ACHN (cell line): ENCODE data around the gene MSRB3.

Experiments
- DNase-seq: peaks from one replicate; pipeline ENCODE4 v3.0.0-alpha.2; 2015
- in situ Hi-C: cut with HindIII; loops from 2 replicates; pipeline ENCODE4 v1.10.0; 2017; ENCODE audit warnings: low sequenced_read_pairs, low pct_ligation_motif_present, low pct_unique_long_range_greater_than_20kb

MSRB3 gene

GRCh38 chr12:65343801-65344200 is 65.3 kb downstream of the MSRB3 start:
- in situ Hi-C loops: no loop called here
- DNase-seq: no peak

GRCh38 chr12:65355461-65355860 is 77.0 kb downstream of the MSRB3 start:
- in situ Hi-C loops: no loop called here
- no peak for DNase-seq

GRCh38 chr12:65362234-65363031 is 84.0 kb downstream of the MSRB3 start:
- no peak for DNase-seq
- in situ Hi-C loops: no loop called here

GRCh38 chr12:65364046-65364445 is 85.6 kb downstream of the MSRB3 start:
- no peak for DNase-seq
- in situ Hi-C loops: no loop called here

GRCh38 chr12:65367396-65367795 is 88.9 kb downstream of the MSRB3 start:
- no peak for DNase-seq
- in situ Hi-C loops: no loop called here

- no peak for DNase-seq
- in situ Hi-C loops: no loop called here
These were observed 89.6 kb downstream of the MSRB3 start for GRCh38 chr12:65368055-65368454.

GRCh38 chr12:65372574-65372973 is 94.1 kb downstream of the MSRB3 start:
- DNase-seq: no peak
- in situ Hi-C loops: no loop called here

GRCh38 chr12:65384240-65384639 is 105.8 kb downstream of the MSRB3 start:
- in situ Hi-C loops: no loop called here
- no peak for DNase-seq

GRCh38 chr12:65387396-65387795 is 108.9 kb downstream of the MSRB3 start:
- DNase-seq: no peak
- in situ Hi-C loops: no loop called here

DNA sequence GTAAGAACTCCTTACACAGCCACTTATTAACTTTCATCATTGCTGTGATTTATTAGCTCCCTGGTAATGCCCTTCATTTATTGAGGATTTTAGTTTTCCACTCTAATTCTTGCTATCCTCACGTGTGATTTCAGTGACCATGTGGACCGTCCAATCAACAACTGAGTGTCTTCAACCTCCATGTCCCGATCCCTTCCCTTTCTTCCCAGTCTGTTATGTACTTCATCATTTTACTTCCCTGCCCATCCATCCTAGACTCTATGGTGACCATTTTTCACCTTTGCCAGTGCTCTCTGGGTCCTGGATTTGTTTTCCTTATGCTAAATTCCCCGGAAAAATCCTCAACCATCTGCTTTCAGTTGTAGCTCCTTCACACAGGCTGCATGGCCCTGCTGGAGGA is 111.0 kb downstream of the MSRB3 start:
- in situ Hi-C loops: no loop called here
- DNase-seq: no peak

DNA sequence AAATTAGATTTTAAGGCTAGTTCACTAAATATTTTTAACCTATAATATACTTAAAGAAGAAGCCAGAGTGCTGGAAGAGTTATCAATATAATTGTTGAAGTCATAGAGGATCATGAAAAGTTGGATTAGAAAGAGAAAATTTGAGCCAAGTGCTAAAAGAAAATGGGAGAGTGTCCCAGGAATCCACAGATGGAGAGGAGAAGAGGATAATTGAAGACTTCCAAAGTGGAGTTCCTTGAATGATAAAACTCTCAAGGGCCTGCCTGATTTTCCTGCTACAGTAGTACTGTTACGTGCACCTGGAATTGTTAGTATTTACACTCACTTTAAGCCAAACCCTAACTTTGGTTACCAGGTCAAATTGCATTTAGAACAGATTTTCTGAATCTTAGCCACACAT is 113.2 kb downstream of the MSRB3 start:
- no peak for DNase-seq
- in situ Hi-C loops: no loop called here

DNA sequence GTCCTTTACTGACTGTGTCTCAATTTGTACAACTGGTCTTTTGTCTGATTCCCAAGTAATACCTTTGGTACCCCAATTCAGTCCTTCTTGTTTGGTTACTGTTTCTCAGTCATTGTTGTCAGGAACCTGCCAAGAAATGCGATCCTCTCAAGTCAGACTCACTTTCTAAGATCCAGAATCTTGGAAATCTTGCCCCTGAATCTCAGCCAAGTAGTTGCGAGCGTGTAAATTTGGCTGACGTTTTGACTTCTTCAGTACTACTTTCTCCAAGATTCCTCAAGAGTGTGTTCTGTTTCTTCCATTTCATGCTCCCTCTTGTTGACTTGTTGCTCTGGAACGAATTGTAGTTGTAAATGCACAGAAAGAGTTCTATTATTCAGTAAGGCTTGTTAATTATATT is 114.0 kb downstream of the MSRB3 start:
- in situ Hi-C loops: no loop called here
- DNase-seq: no peak

- DNase-seq: no peak
- in situ Hi-C loops: no loop called here
These were observed 124.7 kb downstream of the MSRB3 start for GRCh38 chr12:65403188-65403587.

- in situ Hi-C loops: no loop called here
- no peak for DNase-seq
These were observed 129.1 kb downstream of the MSRB3 start for GRCh38 chr12:65407388-65408149.

DNA sequence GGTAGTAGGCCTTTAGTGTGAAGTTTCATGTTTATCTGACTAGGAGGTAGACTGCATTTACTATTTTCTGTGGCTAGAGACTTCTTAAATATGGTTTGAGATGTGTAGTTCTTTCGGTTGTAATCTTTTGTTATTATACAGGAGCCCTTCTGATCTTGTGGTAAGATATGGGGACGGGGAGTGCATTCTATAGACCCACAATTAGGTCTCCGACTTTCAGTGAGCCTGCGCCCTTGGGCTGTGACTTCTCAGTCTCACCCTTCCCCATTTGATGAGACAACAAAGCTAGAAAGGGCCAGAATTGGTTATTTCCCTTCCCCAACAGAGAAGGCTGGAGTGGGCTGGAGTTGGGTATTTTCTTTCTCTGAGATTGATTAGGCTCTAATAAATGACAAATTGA is 130.0 kb downstream of the MSRB3 start:
- in situ Hi-C loops: no loop called here
- DNase-seq: no peak

- in situ Hi-C loops: no loop called here
- DNase-seq: no peak
These were observed 131.2 kb downstream of the MSRB3 start for GRCh38 chr12:65409726-65410125.

DNA sequence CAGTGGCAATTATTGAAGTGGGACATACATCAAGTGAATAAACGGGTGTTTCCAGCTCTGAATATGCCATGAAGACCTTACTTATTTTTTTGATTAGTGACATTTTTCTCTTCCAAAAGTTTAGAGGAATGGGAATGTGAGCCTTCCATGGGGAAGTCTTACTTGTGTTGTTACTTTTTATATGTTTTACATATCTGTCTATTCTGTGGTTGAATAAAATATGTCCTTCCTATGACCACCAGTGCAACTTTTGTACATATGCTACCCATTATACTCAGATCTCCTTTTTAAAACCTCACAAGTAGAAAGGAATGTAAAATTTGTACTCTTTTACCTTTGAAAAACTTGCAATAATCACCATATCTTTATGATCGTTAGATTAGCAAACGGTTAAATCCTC is 132.7 kb downstream of the MSRB3 start:
- in situ Hi-C loops: no loop called here
- no peak for DNase-seq

- DNase-seq: no peak
- in situ Hi-C loops: no loop called here
These were observed 136.0 kb downstream of the MSRB3 start for GRCh38 chr12:65414526-65414925.

- DNase-seq: no peak
- in situ Hi-C loops: no loop called here
These were observed 137.3 kb downstream of the MSRB3 start for GRCh38 chr12:65415826-65416225.
